Suprapubic skin (tissue), 4 donors: ENCODE data around the gene FARS2. TPM values are rescaled to one million over a fixed set of nuclear protein-coding genes. Genes with fewer than 3 reads are reported as not detected.

ENCODE experiments used
- DNase-seq, 2 donors: peaks; one replicate each; pipeline ENCODE4 v3.0.0-alpha.2; 2019; ENCODE audit warnings: low spot score in 2 of 2
- H3K27ac ChIP-seq: fragments of 200-600 bp; sonication (generic); one replicate; pipeline ENCODE4 v1.5.1; 2019
- H3K27me3 ChIP-seq: fragments of 200-600 bp; sonication (generic); one replicate; pipeline ENCODE4 v1.5.1; 2019
- H3K36me3 ChIP-seq: fragments of 200-600 bp; sonication (generic); one replicate; pipeline ENCODE4 v1.5.1; 2019
- H3K4me1 ChIP-seq: fragments of 200-600 bp; sonication (generic); one replicate; pipeline ENCODE4 v1.5.1; 2019
- H3K4me3 ChIP-seq: fragments of 200-600 bp; sonication (generic); one replicate; pipeline ENCODE4 v1.5.1; 2019; ENCODE audit warnings: mild to moderate bottlenecking
- H3K9me3 ChIP-seq: fragments of 200-600 bp; sonication (generic); one replicate; pipeline ENCODE4 v1.5.1; 2019
- EP300 ChIP-seq: sonication (generic); formaldehyde crosslinking; IDR thresholded peaks from one replicate; pipeline ENCODE4 v1.6.1; 2017; ENCODE audit warnings: antibody characterized with exemption
- POLR2A ChIP-seq, 2 donors: fragments of 450-650 bp; IDR thresholded peaks; one replicate each; pipeline ENCODE4 v1.6.1; 2017; ENCODE audit warnings: antibody characterized with exemption in 2 of 2, mild to moderate bottlenecking in 2 of 2, moderate library complexity in 2 of 2
- POLR2AphosphoS5 ChIP-seq, 3 donors: sonication (generic); formaldehyde crosslinking; IDR thresholded peaks; one replicate each; pipeline ENCODE4 v1.6.1; 2017; ENCODE audit warnings: antibody characterized with exemption in 3 of 3
- WGBS: methylation state at CpG from one replicate; pipeline ENCODE4 v1.1.5; 2018; 5-methylcytosine and 5-hydroxymethylcytosine counted together
- total RNA-seq, 4 donors: library from RNA; depleted of rRNA; stranded (reverse); fragments of >200 nt; gene quantifications; one replicate each; pipeline ENCODE4 v1.1.0, GENCODE V29; 2016
- TF ChIP-seq, protein P1 (sequence below), 2 donors: fragments of 200-600 bp in 1 of 2; fragments of 450-650 bp in 1 of 2; sonication (generic) in 1 of 2; IDR thresholded peaks; one replicate each; pipeline ENCODE4 v1.5.1; 2016 to 2019; ENCODE audit warnings: antibody characterized with exemption in 2 of 2, mild to moderate bottlenecking in 1 of 2, moderate library complexity in 1 of 2

The FARS2 gene
- total RNA-seq, 4 donors from 2014 or later = 15.0 to 22.4 (median 20.1) TPM

DNA sequence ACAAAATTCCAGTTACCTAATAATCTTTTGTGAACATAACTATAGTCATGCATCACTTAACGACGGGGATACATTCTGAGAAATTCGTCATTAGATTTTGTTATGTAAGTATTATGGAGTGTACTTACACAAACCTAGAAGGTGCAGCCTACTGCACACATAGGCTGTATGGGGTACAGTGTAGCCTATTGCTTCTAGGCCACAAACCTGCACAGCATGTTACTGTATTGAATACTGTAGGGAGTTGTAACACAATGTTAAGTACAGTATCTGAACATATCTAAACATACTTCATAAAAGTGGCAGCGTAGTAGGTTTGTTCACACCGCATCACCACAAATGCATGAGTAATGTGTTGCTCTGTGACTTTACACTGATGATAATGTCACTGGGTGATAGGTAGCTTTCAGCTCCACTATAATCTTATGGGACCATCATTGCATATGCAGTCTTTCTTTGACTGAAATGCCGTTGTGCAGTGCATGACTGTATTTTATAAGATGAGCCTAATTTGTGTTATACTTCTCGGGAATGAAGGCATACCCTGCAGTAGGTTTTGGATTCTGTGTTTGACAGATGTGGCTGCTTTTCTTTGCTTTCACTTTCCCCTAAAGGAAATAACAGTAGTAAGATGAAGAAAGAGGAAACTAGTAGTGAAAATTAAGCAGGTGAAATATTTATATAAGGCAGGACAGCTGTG lies 365.6 kb downstream of the FARS2 start:
- no peak overlapping the region for H3K27ac ChIP-seq
- no peak for DNase-seq
- 82% methylated on average over 7 of the region's 7 CpGs for WGBS
- H3K9me3 ChIP-seq = no peaks in the 10 kb centered on the region
- no peaks in the 10 kb centered on the region for H3K36me3 ChIP-seq
- H3K4me3 ChIP-seq = no peak overlapping the region
- no peak for TF ChIP-seq POLR2AphosphoS5 (IDR thresholded peaks at IDR 0.05)
- TF ChIP-seq, protein P1, sequence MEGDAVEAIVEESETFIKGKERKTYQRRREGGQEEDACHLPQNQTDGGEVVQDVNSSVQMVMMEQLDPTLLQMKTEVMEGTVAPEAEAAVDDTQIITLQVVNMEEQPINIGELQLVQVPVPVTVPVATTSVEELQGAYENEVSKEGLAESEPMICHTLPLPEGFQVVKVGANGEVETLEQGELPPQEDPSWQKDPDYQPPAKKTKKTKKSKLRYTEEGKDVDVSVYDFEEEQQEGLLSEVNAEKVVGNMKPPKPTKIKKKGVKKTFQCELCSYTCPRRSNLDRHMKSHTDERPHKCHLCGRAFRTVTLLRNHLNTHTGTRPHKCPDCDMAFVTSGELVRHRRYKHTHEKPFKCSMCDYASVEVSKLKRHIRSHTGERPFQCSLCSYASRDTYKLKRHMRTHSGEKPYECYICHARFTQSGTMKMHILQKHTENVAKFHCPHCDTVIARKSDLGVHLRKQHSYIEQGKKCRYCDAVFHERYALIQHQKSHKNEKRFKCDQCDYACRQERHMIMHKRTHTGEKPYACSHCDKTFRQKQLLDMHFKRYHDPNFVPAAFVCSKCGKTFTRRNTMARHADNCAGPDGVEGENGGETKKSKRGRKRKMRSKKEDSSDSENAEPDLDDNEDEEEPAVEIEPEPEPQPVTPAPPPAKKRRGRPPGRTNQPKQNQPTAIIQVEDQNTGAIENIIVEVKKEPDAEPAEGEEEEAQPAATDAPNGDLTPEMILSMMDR (IDR thresholded peaks at IDR 0.05) = no peak
- no peak for TF ChIP-seq POLR2A (IDR thresholded peaks at IDR 0.05)
- TF ChIP-seq EP300 = no peak
- H3K4me1 ChIP-seq = no peaks in the 10 kb centered on the region
- H3K27me3 ChIP-seq = no peaks in the 10 kb centered on the region

DNA sequence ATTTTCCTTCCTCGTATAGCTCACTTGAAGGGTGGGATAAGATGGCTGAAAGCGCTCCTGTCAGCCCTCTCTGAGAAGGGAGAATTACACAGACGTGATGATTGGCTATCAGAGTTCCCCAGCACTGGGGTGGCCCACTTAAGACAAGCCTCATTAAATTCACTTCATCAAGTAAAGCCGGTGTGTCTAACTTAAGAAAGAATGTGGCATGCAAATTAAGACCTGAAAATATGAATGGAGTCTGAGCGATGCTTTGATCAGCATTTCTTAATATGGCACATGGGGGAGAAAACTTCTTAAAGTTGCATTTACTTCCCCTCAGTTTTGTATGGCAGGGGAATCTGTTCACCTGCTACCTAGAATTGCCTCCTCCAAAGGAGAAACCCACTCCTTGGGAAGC lies 369.3 kb downstream of the FARS2 start:
- H3K27me3 ChIP-seq = no peaks in the 10 kb centered on the region
- 90% methylated on average over 5 of the region's 5 CpGs for WGBS
- no peak overlapping the region for H3K27ac ChIP-seq
- DNase-seq = no peak
- H3K9me3 ChIP-seq = no peaks in the 10 kb centered on the region
- no peaks in the 10 kb centered on the region for H3K4me1 ChIP-seq
- no peak overlapping the region for H3K4me3 ChIP-seq
- TF ChIP-seq POLR2AphosphoS5 (IDR thresholded peaks at IDR 0.05) (no peak), POLR2A (IDR thresholded peaks at IDR 0.05) (no peak), EP300 (no peak)
- TF ChIP-seq, protein P1 (IDR thresholded peaks at IDR 0.05) = no peak
- no peaks in the 10 kb centered on the region for H3K36me3 ChIP-seq

DNA sequence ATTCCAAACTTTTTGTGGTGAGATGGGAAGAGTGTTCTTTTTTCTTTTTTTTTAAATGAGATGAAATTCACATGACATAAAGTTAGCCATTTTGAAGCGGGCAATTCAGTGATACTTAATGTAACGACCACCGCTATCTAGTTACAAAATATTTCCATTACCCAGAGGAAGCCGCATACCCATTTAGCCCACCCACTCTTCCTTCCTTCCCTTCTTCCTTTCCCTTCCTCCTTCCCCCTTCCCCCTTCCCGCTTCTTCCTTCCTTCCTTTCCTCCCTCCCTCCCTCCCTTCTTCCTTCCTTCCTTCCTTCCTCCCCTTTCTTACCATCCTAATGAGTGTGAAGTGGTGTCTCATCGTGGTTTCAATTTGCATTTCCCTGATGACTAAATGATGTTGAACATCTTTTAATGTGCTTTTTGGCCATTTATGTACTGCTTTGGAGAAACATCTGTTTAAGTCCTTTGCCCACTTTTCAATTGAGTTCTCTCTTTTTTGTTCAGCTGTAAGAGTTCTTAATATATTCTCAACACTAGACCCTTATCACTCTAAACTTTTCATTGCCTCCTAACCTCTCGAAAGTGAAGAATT lies 371.1 kb downstream of the FARS2 start:
- Histone ChIP-seq H3K27ac (no peak overlapping the region), H3K4me3 (no peak overlapping the region), H3K4me1 (no peaks in the 10 kb centered on the region), H3K36me3 (no peaks in the 10 kb centered on the region), H3K27me3 (no peaks in the 10 kb centered on the region), H3K9me3 (no peaks in the 10 kb centered on the region)
- WGBS = 71% methylated on average over 7 of the region's 7 CpGs
- DNase-seq = no peak
- TF ChIP-seq POLR2AphosphoS5 (IDR thresholded peaks at IDR 0.05) = no peak
- TF ChIP-seq, protein P1 (IDR thresholded peaks at IDR 0.05) = no peak
- no peak for TF ChIP-seq EP300

DNA sequence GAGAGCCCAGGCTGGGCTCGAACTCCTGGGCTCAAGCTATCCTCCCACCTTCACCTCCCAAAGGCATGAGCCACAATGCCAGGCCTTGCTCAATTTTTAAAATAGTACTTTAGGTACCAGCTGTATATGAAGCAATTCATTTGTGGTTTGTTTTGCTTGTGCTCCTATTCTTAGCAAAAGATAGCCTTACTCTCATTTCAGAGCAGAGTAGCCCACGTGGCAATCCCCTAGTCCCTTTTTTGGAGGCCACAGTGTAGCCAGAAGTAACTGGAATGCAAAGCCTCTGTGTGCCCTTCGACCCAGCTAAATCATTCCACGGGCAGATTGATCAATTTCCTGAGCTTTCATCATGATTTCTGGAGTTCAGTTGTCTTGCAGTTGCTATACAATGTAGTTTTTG lies 373.2 kb downstream of the FARS2 start:
- no peak overlapping the region for H3K27ac ChIP-seq
- H3K27me3 ChIP-seq = no peaks in the 10 kb centered on the region
- no peaks in the 10 kb centered on the region for H3K4me1 ChIP-seq
- WGBS = 74% methylated on average over 4 of the region's 4 CpGs
- no peak overlapping the region for H3K4me3 ChIP-seq
- no peak for DNase-seq
- peaks cover under 1% of the 10 kb centered on the region for H3K9me3 ChIP-seq
- H3K36me3 ChIP-seq = no peaks in the 10 kb centered on the region
- TF ChIP-seq, protein P1 (IDR thresholded peaks at IDR 0.05) = no peak
- TF ChIP-seq EP300 (no peak), POLR2AphosphoS5 (IDR thresholded peaks at IDR 0.05) (no peak), POLR2A (IDR thresholded peaks at IDR 0.05) (no peak)

DNA sequence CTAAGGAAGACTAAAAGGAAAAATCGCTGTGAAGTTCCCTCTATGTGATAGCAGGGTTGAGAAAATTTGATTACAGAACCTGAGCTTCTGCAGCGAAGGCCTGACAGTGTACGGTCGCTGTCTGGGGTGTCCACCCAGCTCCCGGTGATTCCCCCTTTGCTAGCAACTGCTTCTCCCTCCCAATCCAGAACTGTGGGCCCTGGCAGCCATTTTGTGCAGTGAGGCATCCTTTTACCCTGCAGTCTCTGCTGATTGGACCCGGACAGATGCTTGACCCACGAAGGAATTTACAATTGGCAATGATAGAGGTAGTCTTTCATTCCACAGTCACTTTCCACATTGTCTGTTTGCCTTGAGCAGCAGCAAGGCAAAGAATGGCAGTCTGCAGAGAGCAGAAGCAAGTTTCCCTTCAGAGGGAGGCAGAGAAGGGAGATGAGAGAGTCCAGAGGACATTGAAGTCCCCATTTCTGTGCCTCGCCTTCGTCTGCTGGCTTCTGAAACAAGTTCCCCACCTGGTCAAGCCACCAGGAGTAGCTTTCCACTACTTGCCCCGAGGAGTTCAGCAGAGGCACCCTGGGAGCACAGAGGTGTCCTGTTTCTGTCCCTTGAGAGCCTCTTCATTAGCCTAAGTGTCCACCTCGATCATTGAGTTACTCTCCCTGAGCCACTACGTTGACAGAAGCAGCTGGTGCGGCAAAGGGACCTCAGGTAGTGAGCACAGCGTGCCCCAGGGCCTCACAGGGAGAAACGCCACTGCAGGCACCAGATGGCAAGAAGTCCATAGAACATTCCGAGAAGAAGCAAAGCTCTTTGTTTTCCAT lies 375.1 kb downstream of the FARS2 start:
- 89% methylated on average over 16 of the region's 16 CpGs for WGBS
- DNase-seq = no peak
- no peak overlapping the region for H3K27ac ChIP-seq
- H3K9me3 ChIP-seq = peaks cover 15% of the 10 kb centered on the region
- TF ChIP-seq, protein P1 (IDR thresholded peaks at IDR 0.05) = no peak
- TF ChIP-seq POLR2AphosphoS5 (IDR thresholded peaks at IDR 0.05) (no peak), POLR2A (IDR thresholded peaks at IDR 0.05) (no peak), EP300 (no peak)
- no peak overlapping the region for H3K4me3 ChIP-seq
- H3K4me1 ChIP-seq = no peaks in the 10 kb centered on the region
- no peaks in the 10 kb centered on the region for H3K27me3 ChIP-seq
- H3K36me3 ChIP-seq = peaks cover 4% of the 10 kb centered on the region
